Spleen (tissue), 11 donors: ENCODE measurements around the gene WIPI1. TPM values are rescaled to one million over a fixed set of nuclear protein-coding genes. Genes with fewer than 3 reads are reported as not detected.

Experiments used
- DNase-seq: peaks from one replicate; pipeline ENCODE4 v3.0.0-alpha.2; 2020
- H3K27ac ChIP-seq, 8 donors: fragments of 200-600 bp; sonication (generic) in 7 of 8; 1 replicate in 4 of 8; 2 replicates in 4 of 8; pipeline versions ENCODE4 v1.5.0 to v1.8.0; 2016 to 2021; ENCODE audit warnings: inconsistent platforms in 4 of 8, mild to moderate bottlenecking in 4 of 8, moderate library complexity in 1 of 8
- H3K27me3 ChIP-seq, 7 donors: fragments of 200-600 bp; sonication (generic) in 6 of 7; replicated peaks in 1 of 7; 1 replicate in 4 of 7; 2 replicates in 3 of 7; pipeline versions ENCODE4 v1.5.0 to v1.8.0; 2016 to 2021; ENCODE audit warnings: inconsistent platforms in 3 of 7, mild to moderate bottlenecking in 1 of 7
- H3K36me3 ChIP-seq, 6 donors: fragments of 200-600 bp; sonication (generic) in 5 of 6; 1 replicate in 4 of 6; 2 replicates in 2 of 6; pipeline versions ENCODE4 v1.5.0 to v1.8.0; 2016 to 2021; ENCODE audit warnings: inconsistent platforms in 2 of 6
- H3K4me1 ChIP-seq, 6 donors: fragments of 200-600 bp; sonication (generic) in 5 of 6; 1 replicate in 3 of 6; 2 replicates in 3 of 6; pipeline versions ENCODE4 v1.5.0 to v1.8.0; 2016 to 2021; ENCODE audit warnings: inconsistent platforms in 3 of 6
- H3K4me3 ChIP-seq, 8 donors: fragments of 200-600 bp; sonication (generic) in 7 of 8; 1 replicate in 4 of 8; 2 replicates in 4 of 8; pipeline versions ENCODE4 v1.5.0 to v1.8.0; 2016 to 2021; ENCODE audit warnings: inconsistent platforms in 4 of 8, mild to moderate bottlenecking in 4 of 8, moderate library complexity in 2 of 8
- H3K9me3 ChIP-seq, 8 donors: fragments of 200-600 bp; sonication (generic) in 7 of 8; 1 replicate in 4 of 8; 2 replicates in 4 of 8; pipeline versions ENCODE4 v1.5.0 to v1.8.0; 2016 to 2021; ENCODE audit warnings: inconsistent platforms in 4 of 8
- POLR2A ChIP-seq, 3 donors: fragments of 450-650 bp; IDR thresholded peaks; one replicate each; pipeline ENCODE4 v1.5.1; 2017; ENCODE audit warnings: antibody characterized with exemption in 3 of 3, mild to moderate bottlenecking in 1 of 3
- POLR2AphosphoS5 ChIP-seq, 3 donors: sonication (generic); formaldehyde crosslinking; IDR thresholded peaks; one replicate each; pipeline ENCODE4 v1.5.1; 2017; ENCODE audit warnings: antibody characterized with exemption in 3 of 3
- WGBS, 5 donors: extraction: QIAGEN DNeasy Blood & Tissue Kit in 3 of 5; methylation state at CpG; one replicate each; pipeline versions ENCODE4 v1.1.5 to v1.1.7; 2013 to 2018; 5-methylcytosine and 5-hydroxymethylcytosine counted together
- intact Hi-C: fragments of 100-400 bp; cut with DNase I; formaldehyde crosslinking; loops from one replicate; pipeline ENCODE4 v1.15.0; 2023; ENCODE audit warnings: low total_unique reads
- polyA plus RNA-seq, 3 donors: library from polyadenylated mRNA; stranded (reverse); fragments of 200-250 nt; gene quantifications; one replicate each; pipeline ENCODE4 v1.2.1, GENCODE V29; 2013
- total RNA-seq, 7 donors: library from RNA; depleted of rRNA in 3 of 7; stranded (reverse); fragments of >200 nt in 3 of 7; fragmentation: NEBNext Ultra II Directional in 4 of 7; extraction: Animal tissue kit (Norgen Biotek cat#: 25700) in 4 of 7; gene quantifications; one replicate each; pipeline versions ENCODE4 v1.1.0 to v1.2.1, GENCODE V29; 2016 to 2021
- TF ChIP-seq, protein P1 (sequence below), 11 experiments: fragments of 200-600 bp in 7 of 11; fragments of 450-650 bp in 4 of 11; sonication (generic) in 4 of 11; IDR thresholded peaks in 8 of 11; conservative IDR thresholded peaks in 3 of 11; 1 replicate in 7 of 11; 2 replicates in 4 of 11; pipeline versions ENCODE4 v1.4.0 to v1.8.0; 2016 to 2021; ENCODE audit warnings: antibody characterized with exemption in 11 of 11, inconsistent platforms in 4 of 11, mild to moderate bottlenecking in 1 of 11
- donor health status: healthy with polysubstance abuse.
- donor health status: DM: no; HTN: no; CAD: no; lungs with moderate emphysema.
- donor health status: DM: no; HTN: no; CAD: no.
- donor health status: Bipolar disorder and iron deficiency.
- donor health status: healthy.
- donor health status: DM: no; HTN: no; CAD: no.
- donor health status: DM: yes; HTN: yes; CAD: no.

WIPI1 gene
- total and polyA plus RNA-seq, 10 donors: 7.2 to 38.3 (median 25.6) TPM

DNA sequence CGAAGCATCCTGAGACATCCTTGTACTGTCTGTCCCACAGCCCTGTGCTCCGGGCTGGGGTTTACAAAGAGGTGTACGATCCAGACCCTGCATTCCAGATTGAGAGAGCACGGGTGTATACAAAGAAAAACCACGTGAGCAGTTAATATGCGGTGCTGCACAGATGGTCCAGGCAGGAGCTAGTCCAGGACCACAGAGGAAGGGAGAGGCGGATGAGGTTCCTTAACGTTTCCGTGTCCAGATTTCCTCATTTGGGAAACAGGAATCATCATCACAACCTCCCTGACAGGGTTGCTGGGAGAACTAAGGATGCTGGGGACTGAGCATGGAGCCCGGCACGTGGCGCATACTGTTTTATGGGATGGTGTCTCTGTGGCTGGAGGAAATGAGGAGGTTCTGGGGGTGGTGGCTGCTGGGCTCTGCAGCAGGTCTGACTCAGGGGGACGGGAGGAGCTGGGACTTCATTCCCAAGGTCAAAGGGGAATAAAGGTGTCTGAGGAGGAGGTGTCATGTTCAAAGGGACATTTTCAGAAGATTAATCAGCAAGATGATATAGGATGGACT lies 26.2 kb downstream of the WIPI1 start:
- WGBS, 5 donors: 84 to 95% (median 91%) methylated on average over 13 of the region's 13 CpGs
- no peak overlapping the region for H3K27ac ChIP-seq
- peaks cover 0 to 100% (median 77%) of the 10 kb centered on the region in 6 donors for H3K36me3 ChIP-seq
- H3K4me3 ChIP-seq: no peak overlapping the region
- peaks cover 0 to 10% (median 4%) of the 10 kb centered on the region in 6 donors for H3K4me1 ChIP-seq
- H3K27me3 ChIP-seq: no peaks in the 10 kb centered on the region
- no peaks in the 10 kb centered on the region for H3K9me3 ChIP-seq
- peak; percentile 40 for DNase-seq
- TF ChIP-seq POLR2A (IDR thresholded peaks at IDR 0.05): no peak
- TF ChIP-seq, protein P1, sequence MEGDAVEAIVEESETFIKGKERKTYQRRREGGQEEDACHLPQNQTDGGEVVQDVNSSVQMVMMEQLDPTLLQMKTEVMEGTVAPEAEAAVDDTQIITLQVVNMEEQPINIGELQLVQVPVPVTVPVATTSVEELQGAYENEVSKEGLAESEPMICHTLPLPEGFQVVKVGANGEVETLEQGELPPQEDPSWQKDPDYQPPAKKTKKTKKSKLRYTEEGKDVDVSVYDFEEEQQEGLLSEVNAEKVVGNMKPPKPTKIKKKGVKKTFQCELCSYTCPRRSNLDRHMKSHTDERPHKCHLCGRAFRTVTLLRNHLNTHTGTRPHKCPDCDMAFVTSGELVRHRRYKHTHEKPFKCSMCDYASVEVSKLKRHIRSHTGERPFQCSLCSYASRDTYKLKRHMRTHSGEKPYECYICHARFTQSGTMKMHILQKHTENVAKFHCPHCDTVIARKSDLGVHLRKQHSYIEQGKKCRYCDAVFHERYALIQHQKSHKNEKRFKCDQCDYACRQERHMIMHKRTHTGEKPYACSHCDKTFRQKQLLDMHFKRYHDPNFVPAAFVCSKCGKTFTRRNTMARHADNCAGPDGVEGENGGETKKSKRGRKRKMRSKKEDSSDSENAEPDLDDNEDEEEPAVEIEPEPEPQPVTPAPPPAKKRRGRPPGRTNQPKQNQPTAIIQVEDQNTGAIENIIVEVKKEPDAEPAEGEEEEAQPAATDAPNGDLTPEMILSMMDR (IDR thresholded peaks at IDR 0.05 in 8 of 11, conservative IDR thresholded peaks at IDR 0.05 in 3 of 11): no peak
- no peak for TF ChIP-seq POLR2AphosphoS5 (IDR thresholded peaks at IDR 0.05)
- intact Hi-C loops: loop anchor here (10.0 kb wide), 1 partner anchor 156 kb away; no protein-coding TSS in a partner anchor

GRCh38 chr17:68429881-68430280 lies 27.4 kb downstream of the WIPI1 start:
- H3K4me3 ChIP-seq: no peak overlapping the region
- H3K27ac ChIP-seq: no peak overlapping the region
- peaks cover 0 to 3% (median 0%) of the 10 kb centered on the region in 6 donors for H3K4me1 ChIP-seq
- DNase-seq: peak; percentile 32
- TF ChIP-seq, protein P1 (IDR thresholded peaks at IDR 0.05 in 8 of 11, conservative IDR thresholded peaks at IDR 0.05 in 3 of 11): no peak
- TF ChIP-seq POLR2A (IDR thresholded peaks at IDR 0.05) (no peak), POLR2AphosphoS5 (IDR thresholded peaks at IDR 0.05) (no peak)
- 93 to 99% (median 94%) methylated on average over 11 of the region's 11 CpGs for WGBS, 5 donors
- H3K36me3 ChIP-seq: peaks cover 0 to 100% (median 76%) of the 10 kb centered on the region in 6 donors
- intact Hi-C loops: loop anchor here (10.0 kb wide), 1 partner anchor 155 kb away; no protein-coding TSS in a partner anchor
- no peaks in the 10 kb centered on the region for H3K9me3 ChIP-seq
- no peaks in the 10 kb centered on the region for H3K27me3 ChIP-seq

GRCh38 chr17:68428498-68429172 lies 28.7 kb downstream of the WIPI1 start:
- no peak overlapping the region for H3K27ac ChIP-seq
- TF ChIP-seq, protein P1 (IDR thresholded peaks at IDR 0.05 in 8 of 11, conservative IDR thresholded peaks at IDR 0.05 in 3 of 11): no peak
- no peak for TF ChIP-seq POLR2AphosphoS5 (IDR thresholded peaks at IDR 0.05)
- no peak for TF ChIP-seq POLR2A (IDR thresholded peaks at IDR 0.05)
- no peaks in the 10 kb centered on the region for H3K27me3 ChIP-seq
- intact Hi-C loops: no loop called here
- H3K9me3 ChIP-seq: no peaks in the 10 kb centered on the region
- peaks cover 0 to 100% (median 73%) of the 10 kb centered on the region in 6 donors for H3K36me3 ChIP-seq
- DNase-seq: peak; percentile 27
- WGBS, 5 donors: 89 to 93% (median 92%) methylated on average over 14 of the region's 14 CpGs
- H3K4me1 ChIP-seq: peaks cover 0 to 3% (median 0%) of the 10 kb centered on the region in 6 donors
- H3K4me3 ChIP-seq: no peak overlapping the region

GRCh38 chr17:68427575-68427974 lies 29.7 kb downstream of the WIPI1 start:
- DNase-seq: no peak
- TF ChIP-seq POLR2AphosphoS5 (IDR thresholded peaks at IDR 0.05) (no peak), POLR2A (IDR thresholded peaks at IDR 0.05) (no peak)
- TF ChIP-seq, protein P1 (IDR thresholded peaks at IDR 0.05 in 8 of 11, conservative IDR thresholded peaks at IDR 0.05 in 3 of 11): no peak
- Histone ChIP-seq H3K9me3 (no peaks in the 10 kb centered on the region), H3K27me3 (no peaks in the 10 kb centered on the region), H3K36me3 (peaks cover 0 to 100% (median 68%) of the 10 kb centered on the region in 6 donors), H3K27ac (no peak overlapping the region), H3K4me3 (no peak overlapping the region), H3K4me1 (peaks cover 0 to 3% (median 0%) of the 10 kb centered on the region in 6 donors)
- WGBS, 5 donors: 94 to 98% (median 97%) methylated on average over 5 to 7 of the region's 7 CpGs
- intact Hi-C loops: no loop called here
